K562 (cell line): ENCODE measurements around the gene PTK6. TPM values are rescaled to one million over a fixed set of nuclear protein-coding genes. Genes with fewer than 3 reads are reported as not detected.

Source experiments
- ATAC-seq: fragments of 200-7000 bp; cut with Tn5 transposase; 3 replicates; pipeline ENCODE4 v1.9.1; 2020; ENCODE audit warnings: moderate library complexity
- BruUV-seq: library from RNA; stranded (reverse); fragments of 400-500 nt; replicated peaks from 2 replicates; lab custom pipeline; 2021; lab: Mats Ljungman, UMichigan
- CTCF ChIA-PET: fragments of 300-600 bp; formaldehyde crosslinking; extraction: SDS; loops from one replicate; lab custom pipeline; 2021; ENCODE audit warnings: low intra/inter-chr PET ratio; lab: Yijun Ruan, JAX
- POLR2A ChIA-PET: fragments of 300-600, 350-650 bp; sonication (Branson Sonifier 250); formaldehyde crosslinking; extraction: SDS; loops from one replicate; lab custom pipeline; 2021; ENCODE audit warnings: antibody characterized with exemption, inconsistent platforms; lab: Yijun Ruan, JAX
- DNase-seq, 4 experiments: peaks; one replicate each; pipeline versions ENCODE4 v3.0.0 to v3.0.0-alpha.2; 2011 to 2018; ENCODE audit warnings: low spot score in 3 of 4, mixed read lengths in 3 of 4; ENCODE audit errors: extremely low read depth in 1 of 4
- FAIRE-seq: peaks from 2 replicates; lab custom pipeline; 2011; peaks lifted over from hg19 to GRCh38; lab: Jason Lieb, UNC
- H2AFZ ChIP-seq: 2 replicates; pipeline ENCODE4 v1.6.0; 2011; ENCODE audit warnings: low read depth, low read length, control low read depth, inconsistent platforms
- H3K27ac ChIP-seq: fragments of 200-600 bp; 3 replicates; pipeline ENCODE4 v1.8.0; 2011; ENCODE audit warnings: low read depth, mild to moderate bottlenecking, control low read depth, inconsistent platforms, low read length, moderate library complexity, mixed read lengths; ENCODE audit errors: extremely low read depth
- H3K27me3 ChIP-seq, 2 experiments: fragments of 300-600 bp in 1 of 2; 2 replicates in 1 of 2; 3 replicates in 1 of 2; pipeline versions ENCODE4 v1.6.0 to v1.8.0; 2011; ENCODE audit warnings: inconsistent platforms in 2 of 2, low read length in 2 of 2, mild to moderate bottlenecking in 1 of 2, mixed read lengths in 1 of 2, moderate library complexity in 1 of 2; ENCODE audit not compliant: control insufficient read depth in 2 of 2, insufficient read depth in 2 of 2
- H3K36me3 ChIP-seq: fragments of 300-600 bp; 3 replicates; pipeline ENCODE4 v1.8.0; 2011; ENCODE audit warnings: mild to moderate bottlenecking, low read length, inconsistent platforms; ENCODE audit not compliant: control insufficient read depth, insufficient read depth
- H3K4me1 ChIP-seq, 2 experiments: fragments of 200-600 bp in 1 of 2; replicated peaks in 1 of 2; 2 replicates in 1 of 2; 3 replicates in 1 of 2; pipeline versions ENCODE4 v1.5.1 to v1.8.0; 2011; ENCODE audit warnings: inconsistent platforms in 2 of 2, low read length in 2 of 2, mild to moderate bottlenecking in 1 of 2, mixed read lengths in 1 of 2, moderate library complexity in 1 of 2; ENCODE audit not compliant: control insufficient read depth in 2 of 2, insufficient read depth in 2 of 2
- H3K4me2 ChIP-seq: 2 replicates; pipeline ENCODE4 v1.6.1; 2011; ENCODE audit warnings: low read length, control low read depth, inconsistent platforms, mixed read lengths; ENCODE audit not compliant: insufficient read depth
- H3K4me3 ChIP-seq: fragments of 200-600 bp; sonication (generic), shearing (Covaris generic); 2 replicates; pipeline ENCODE4 v1.5.1; 2016; ENCODE audit warnings: control low read depth, inconsistent platforms
- H3K79me2 ChIP-seq: fragments of 200-600 bp; 3 replicates; pipeline ENCODE4 v1.8.0; 2011; ENCODE audit warnings: low read length, inconsistent platforms; ENCODE audit not compliant: control insufficient read depth, insufficient read depth
- H3K9ac ChIP-seq, 2 experiments: 2 replicates each; pipeline versions ENCODE4 v1.6.0 to v1.6.1; 2011; ENCODE audit warnings: low read depth in 2 of 2, low read length in 2 of 2, control low read depth in 1 of 2, inconsistent platforms in 1 of 2, mild to moderate bottlenecking in 1 of 2, mixed read lengths in 1 of 2; ENCODE audit not compliant: insufficient read depth in 1 of 2
- H3K9me1 ChIP-seq: one replicate; pipeline ENCODE4 v1.6.0; 2011; ENCODE audit warnings: inconsistent platforms, mild to moderate bottlenecking, low read length, moderate library complexity; ENCODE audit not compliant: control insufficient read depth, insufficient read depth
- H3K9me3 ChIP-seq: replicated peaks from 2 replicates; pipeline ENCODE4 v1.5.1; 2011; ENCODE audit warnings: low read depth, low read length, inconsistent platforms; ENCODE audit not compliant: control insufficient read depth, insufficient read depth
- H4K20me1 ChIP-seq: replicated peaks from 2 replicates; pipeline ENCODE4 v1.6.1; 2011; ENCODE audit warnings: low read length, inconsistent platforms, mixed read lengths; ENCODE audit not compliant: control insufficient read depth, insufficient read depth
- BHLHE40 ChIP-seq: IDR thresholded peaks from 2 replicates; pipeline ENCODE4 v1.6.1; 2011; ENCODE audit warnings: low read length, improper control_type of control experiment
- CEBPZ ChIP-seq: fragments of 150-350 bp; IDR thresholded peaks from 2 replicates; pipeline ENCODE4 v1.6.1; 2014; ENCODE audit warnings: low read depth, mild to moderate bottlenecking, low read length, borderline replicate concordance
- CXXC5 ChIP-seq: fragments of 250-450 bp; sonication (Bioruptor Pico); IDR thresholded peaks from 2 replicates; pipeline ENCODE4 v1.8.0; 2022; ENCODE audit warnings: inconsistent platforms, mild to moderate bottlenecking, moderate library complexity
- SMARCB1 ChIP-seq: IDR thresholded peaks from 2 replicates; pipeline ENCODE4 v1.6.1; 2011; ENCODE audit warnings: improper control_type of control experiment, low read depth; ENCODE audit not compliant: insufficient read length
- ZNF318 ChIP-seq, 2 experiments: fragments of 450-650 bp; IDR thresholded peaks; 2 replicates each; pipeline ENCODE4 v1.6.1; 2016; ENCODE audit warnings: mild to moderate bottlenecking in 2 of 2, borderline replicate concordance in 1 of 2, low read depth in 1 of 2, moderate library complexity in 1 of 2
- WGBS: fragments of 100-300 bp; shearing (Covaris generic); methylation state at CpG from one replicate; pipeline ENCODE4 v1.1.6; 2016; ENCODE audit warnings: low coverage, mixed read lengths; ENCODE audit not compliant: insufficient coverage; ENCODE audit errors: missing lambda C conversion rate; 5-methylcytosine and 5-hydroxymethylcytosine counted together
- in situ Hi-C: fragments of 300-500 bp; cut with MboI; formaldehyde crosslinking; loops from 4 replicates; pipeline ENCODE4 v1.15.0; 2018; ENCODE audit warnings: inconsistent platforms, mixed read lengths
- intact Hi-C: fragments of 100-400 bp; cut with micrococcal nuclease; formaldehyde crosslinking; loops from 2 replicates; pipeline ENCODE4 v1.14.2; 2022
- polyA plus RNA-seq, 8 experiments: library from polyadenylated mRNA; depleted of rRNA in 4 of 8; stranded (reverse) in 5 of 8; unstranded in 3 of 8; fragments of >200 nt; fragmentation: Nextera tagmentation in 2 of 8; fragmentation: Illumina TruSeq in 1 of 8; extraction: Ambion mirVana in 2 of 8; extraction: Trizol in 1 of 8; gene quantifications; 2 replicates each; pipeline versions ENCODE4 v1.2.1 to v1.2.3, GENCODE V29; 2011 to 2014; ENCODE audit warnings: inconsistent platforms in 1 of 8, missing spikeins in 1 of 8
- total RNA-seq, 7 experiments: library from RNA; depleted of rRNA in 6 of 7; stranded (reverse); fragments of >200 nt in 6 of 7; fragmentation: Illumina TruSeq in 2 of 7; extraction: Trizol in 2 of 7; gene quantifications; 2 replicates each; pipeline versions ENCODE4 v1.2.1 to v1.2.3, GENCODE V29; 2011 to 2021; ENCODE audit warnings: low replicate concordance in 1 of 7

Gene PTK6
- total and polyA plus RNA-seq, 9 of the 15 experiments (the other 6 are each of a cell fraction or from before 2014, with no cell fraction given): 0.07 TPM; not detected in 8

GRCh38 chr20:63497946-63498935, 38.9 kb downstream of the PTK6 start:
- peaks cover 0 to 89% of the 10 kb centered on the region in 2 experiments; a peak in 3 of 5 replicates for H3K4me1 ChIP-seq
- TSS peak; percentile 45 for BruUV-seq
- CTCF ChIA-PET: no interaction called here
- FAIRE-seq: no peak
- DNase-seq: peak in 3 of 4 experiments; percentile 40 to 71 (median 65)
- peak overlapping the region in 1 of 2 experiments; percentile 64; a peak in 2 of 4 replicates for H3K9ac ChIP-seq
- no peak overlapping the region for H2AFZ ChIP-seq
- peak overlapping the region; percentile 46 for H3K4me3 ChIP-seq
- POLR2A ChIA-PET: no interaction called here
- H3K27ac ChIP-seq: no peak overlapping the region
- no peaks in the 10 kb centered on the region for H3K9me1 ChIP-seq
- no peaks in the 10 kb centered on the region for H3K79me2 ChIP-seq
- intact Hi-C loops: no loop called here
- peaks cover 12% of the 10 kb centered on the region; the same call in 1 of the 2 replicates for H4K20me1 ChIP-seq
- H3K36me3 ChIP-seq: no peaks in the 10 kb centered on the region
- ATAC-seq: peak; percentile 19
- in situ Hi-C loops: no loop called here
- H3K27me3 ChIP-seq: no peaks in the 10 kb centered on the region
- H3K9me3 ChIP-seq: no peaks in the 10 kb centered on the region
- WGBS: 5% methylated on average over 18 of the region's 60 CpGs
- peak overlapping the region; percentile 27; the same call in 1 of the 2 replicates for H3K4me2 ChIP-seq
- TF ChIP-seq BHLHE40: no peak
- no peak for TF ChIP-seq CEBPZ
- no peak for TF ChIP-seq SMARCB1
- TF ChIP-seq ZNF318 (IDR thresholded peaks at IDR 0.05; ENCODE audit: borderline replicate concordance in 1 of 2, low read depth in 1 of 2): no peak
- TF ChIP-seq CXXC5: peak; percentile 43
